GM23338 (cell line): ENCODE measurements around the gene DOK7. TPM values are rescaled to one million over a fixed set of nuclear protein-coding genes. Genes with fewer than 3 reads are reported as not detected.
A peak's percentile ranks its signal among the peaks of the same experiment; 100 is the strongest.

Experiments
- ATAC-seq: fragments of 200-7000 bp; cut with Tn5 transposase; 3 replicates; pipeline ENCODE4 v1.9.1; 2020
- DNase-seq: peaks from one replicate; pipeline ENCODE4 v3.0.0-alpha.2; 2015; ENCODE audit warnings: low spot score
- H2AFZ ChIP-seq: fragments of 200-600 bp; sonication (generic); 2 replicates; pipeline ENCODE4 v1.8.0; 2016; ENCODE audit warnings: antibody characterized with exemption, mild to moderate bottlenecking, moderate library complexity
- H3F3A ChIP-seq: fragments of 200-600 bp; sonication (generic); replicated peaks from 2 replicates; pipeline ENCODE4 v1.8.0; 2017; ENCODE audit warnings: antibody characterized with exemption, mixed run types, low read depth
- H3K27ac ChIP-seq: fragments of 200-600 bp; sonication (generic); 2 replicates; pipeline ENCODE4 v1.6.1; 2016; ENCODE audit warnings: low read depth
- H3K27me3 ChIP-seq: fragments of 200-600 bp; sonication (generic); 2 replicates; pipeline ENCODE4 v1.8.0; 2016; ENCODE audit warnings: mild to moderate bottlenecking, mixed run types, moderate library complexity; ENCODE audit not compliant: insufficient read depth
- H3K36me3 ChIP-seq: fragments of 200-600 bp; sonication (generic); 2 replicates; pipeline ENCODE4 v1.8.0; 2016; ENCODE audit warnings: mild to moderate bottlenecking; ENCODE audit not compliant: insufficient read depth
- H3K4me1 ChIP-seq: fragments of 200-600 bp; sonication (generic); 2 replicates; pipeline ENCODE4 v1.8.0; 2016; ENCODE audit warnings: mild to moderate bottlenecking, moderate library complexity; ENCODE audit not compliant: insufficient read depth
- H3K4me2 ChIP-seq: fragments of 200-600 bp; sonication (generic); 2 replicates; pipeline ENCODE4 v1.7.1; 2017; ENCODE audit warnings: mixed run types
- H3K4me3 ChIP-seq: fragments of 200-600 bp; sonication (generic); 2 replicates; pipeline ENCODE4 v1.6.1; 2016; ENCODE audit warnings: mixed run types
- H3K79me2 ChIP-seq: fragments of 200-600 bp; sonication (generic); replicated peaks from 2 replicates; pipeline ENCODE4 v1.8.0; 2017; ENCODE audit warnings: mild to moderate bottlenecking; ENCODE audit not compliant: insufficient read depth
- H3K9me2 ChIP-seq: fragments of 200-600 bp; sonication (generic); 2 replicates; pipeline ENCODE4 v1.8.0; 2017; ENCODE audit not compliant: insufficient read depth
- H4K20me1 ChIP-seq: fragments of 200-600 bp; sonication (generic); replicated peaks from 2 replicates; pipeline ENCODE4 v1.8.0; 2017; ENCODE audit warnings: mild to moderate bottlenecking; ENCODE audit not compliant: insufficient read depth
- H3K27ac Mint-ChIP-seq: 2 replicates; pipeline ENCODE4 v1.8.0; 2020; ENCODE audit warnings: inconsistent platforms, mild to moderate bottlenecking, moderate library complexity, mixed read lengths
- H3K27me3 Mint-ChIP-seq: 3 replicates; pipeline ENCODE4 v1.8.0; 2022; ENCODE audit warnings: low read depth, mild to moderate bottlenecking, moderate library complexity, mixed read lengths, inconsistent platforms; ENCODE audit not compliant: insufficient read depth, poor library complexity
- H3K36me3 Mint-ChIP-seq: 3 replicates; pipeline ENCODE4 v1.8.0; 2021; ENCODE audit warnings: low read depth, mild to moderate bottlenecking, inconsistent platforms, moderate library complexity, mixed read lengths
- H3K4me1 Mint-ChIP-seq: 3 replicates; pipeline ENCODE4 v1.8.0; 2020; ENCODE audit warnings: mild to moderate bottlenecking, inconsistent platforms, mixed read lengths
- H3K4me3 Mint-ChIP-seq: 3 replicates; pipeline ENCODE4 v1.8.0; 2021; ENCODE audit warnings: moderate library complexity, mild to moderate bottlenecking, inconsistent platforms, mixed read lengths
- H3K9me3 Mint-ChIP-seq: 3 replicates; pipeline ENCODE4 v1.8.0; 2020; ENCODE audit warnings: moderate library complexity, mild to moderate bottlenecking, inconsistent platforms, mixed read lengths
- CREB1 ChIP-seq: fragments of 250-450 bp; sonication (Bioruptor Pico); IDR thresholded peaks from 2 replicates; pipeline ENCODE4 v1.5.0; 2020; ENCODE audit warnings: low read depth, mild to moderate bottlenecking, moderate library complexity
- ETS1 ChIP-seq: IDR thresholded peaks from 2 replicates; pipeline ENCODE4 v1.6.1; 2016; ENCODE audit warnings: antibody characterized with exemption
- EZH2 ChIP-seq: fragments of 200-600 bp; sonication (generic); IDR thresholded peaks from one replicate; pipeline ENCODE4 v1.8.0; 2017; ENCODE audit warnings: antibody characterized with exemption, mild to moderate bottlenecking, low read depth; ENCODE audit not compliant: unreplicated experiment
- NANOG ChIP-seq: IDR thresholded peaks from 2 replicates; pipeline ENCODE4 v1.6.1; 2016; ENCODE audit warnings: antibody characterized with exemption, borderline replicate concordance
- POLR2AphosphoS5 ChIP-seq: IDR thresholded peaks from 2 replicates; pipeline ENCODE4 v1.6.1; 2016; ENCODE audit warnings: antibody characterized with exemption, low read depth
- REST ChIP-seq: IDR thresholded peaks from one replicate; pipeline ENCODE4 v1.6.1; 2018; ENCODE audit warnings: antibody characterized with exemption; ENCODE audit not compliant: unreplicated experiment
- STAT1 ChIP-seq: IDR thresholded peaks from one replicate; pipeline ENCODE4 v1.6.1; 2016; ENCODE audit warnings: antibody characterized with exemption; ENCODE audit not compliant: unreplicated experiment
- ZNF114 ChIP-seq: fragments of 250-450 bp; sonication (Bioruptor Pico); IDR thresholded peaks from 2 replicates; pipeline ENCODE4 v1.5.0; 2020; ENCODE audit warnings: mild to moderate bottlenecking, moderate library complexity
- polyA plus RNA-seq: library from polyadenylated mRNA; unstranded; fragments of >200 nt; fragmentation: Nextera tagmentation; extraction: Ambion mirVana; gene quantifications from 2 replicates; pipeline ENCODE4 v1.2.1, GENCODE V29; 2016
- total RNA-seq: library from RNA; depleted of rRNA; stranded (reverse); fragments of >200 nt; shearing (Covaris generic); gene quantifications from 2 replicates; pipeline ENCODE4 v1.2.3, GENCODE V29; 2014
- TF ChIP-seq, protein P1 (sequence below), 2 experiments: fragments of 200-600 bp in 1 of 2; sonication (generic) in 1 of 2; conservative IDR thresholded peaks; 2 replicates each; pipeline versions ENCODE4 v1.5.1 to v1.6.1; 2016 to 2017; ENCODE audit warnings: antibody characterized with exemption in 2 of 2, low read depth in 2 of 2, mild to moderate bottlenecking in 2 of 2, moderate library complexity in 1 of 2

Gene DOK7
- total and polyA plus RNA-seq, 2 experiments from 2014 or later, result 0.34 to 0.52 TPM

GRCh38 chr4:3530051-3530450 lies 66.9 kb downstream of the DOK7 start (continued):
- TF ChIP-seq, protein P1, sequence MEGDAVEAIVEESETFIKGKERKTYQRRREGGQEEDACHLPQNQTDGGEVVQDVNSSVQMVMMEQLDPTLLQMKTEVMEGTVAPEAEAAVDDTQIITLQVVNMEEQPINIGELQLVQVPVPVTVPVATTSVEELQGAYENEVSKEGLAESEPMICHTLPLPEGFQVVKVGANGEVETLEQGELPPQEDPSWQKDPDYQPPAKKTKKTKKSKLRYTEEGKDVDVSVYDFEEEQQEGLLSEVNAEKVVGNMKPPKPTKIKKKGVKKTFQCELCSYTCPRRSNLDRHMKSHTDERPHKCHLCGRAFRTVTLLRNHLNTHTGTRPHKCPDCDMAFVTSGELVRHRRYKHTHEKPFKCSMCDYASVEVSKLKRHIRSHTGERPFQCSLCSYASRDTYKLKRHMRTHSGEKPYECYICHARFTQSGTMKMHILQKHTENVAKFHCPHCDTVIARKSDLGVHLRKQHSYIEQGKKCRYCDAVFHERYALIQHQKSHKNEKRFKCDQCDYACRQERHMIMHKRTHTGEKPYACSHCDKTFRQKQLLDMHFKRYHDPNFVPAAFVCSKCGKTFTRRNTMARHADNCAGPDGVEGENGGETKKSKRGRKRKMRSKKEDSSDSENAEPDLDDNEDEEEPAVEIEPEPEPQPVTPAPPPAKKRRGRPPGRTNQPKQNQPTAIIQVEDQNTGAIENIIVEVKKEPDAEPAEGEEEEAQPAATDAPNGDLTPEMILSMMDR (conservative IDR thresholded peaks at IDR 0.05; ENCODE audit: low read depth in 2 of 2), result no peak
- TF ChIP-seq STAT1 (no peak), ZNF114 (no peak), CREB1 (CRISPR knock-in tag) (no peak), REST (no peak), EZH2 (no peak), NANOG (no peak), ETS1 (no peak), POLR2AphosphoS5 (no peak)

DNA sequence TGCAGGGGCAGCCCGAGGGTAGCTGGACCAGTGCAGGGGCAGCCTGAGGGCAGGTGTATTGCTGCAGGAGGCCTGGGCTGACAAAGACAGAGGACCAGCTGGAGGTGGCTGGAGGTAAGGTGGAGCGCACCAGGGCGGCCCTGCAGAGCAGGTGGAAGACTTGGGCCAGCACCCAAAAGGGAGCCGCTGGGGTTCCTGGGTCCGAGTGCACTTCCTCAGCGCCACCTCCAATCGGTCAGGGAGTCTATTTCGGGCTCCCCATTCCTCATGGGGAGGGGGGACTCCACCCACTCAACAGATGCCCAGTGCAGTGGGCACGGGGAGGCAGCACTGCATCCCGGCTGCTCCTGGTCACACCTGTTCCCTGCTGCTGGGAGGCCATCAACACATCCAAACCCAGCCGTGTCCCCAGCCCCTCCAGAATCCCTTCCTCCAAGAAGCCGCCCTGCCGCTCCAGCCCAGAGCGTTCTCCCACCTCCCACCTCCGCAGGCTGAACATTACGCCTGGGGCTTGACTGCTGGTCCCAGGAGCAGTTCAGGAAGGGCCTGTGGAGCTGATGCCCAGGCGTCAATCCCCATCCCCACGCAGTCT lies 67.7 kb downstream of the DOK7 start:
- H3K4me3 Mint-ChIP-seq, result peak overlapping the region; percentile 99
- H3K27me3 ChIP-seq, result peaks cover 20% of the 10 kb centered on the region
- H3K4me2 ChIP-seq, result peak overlapping the region; percentile 96
- H3K4me1 Mint-ChIP-seq, result peaks cover 21% of the 10 kb centered on the region
- peaks cover 12% of the 10 kb centered on the region; the same call in 1 of the 2 replicates for H3K4me1 ChIP-seq
- DNase-seq (no peak), ATAC-seq (no peak)
- peak overlapping the region; percentile 91 for H3K4me3 ChIP-seq
- H3K27me3 Mint-ChIP-seq, result peaks cover 33% of the 10 kb centered on the region
- no peak for TF ChIP-seq CREB1 (CRISPR knock-in tag)
- H3K36me3 Mint-ChIP-seq, result peaks cover 20% of the 10 kb centered on the region
- no peak overlapping the region for H3K27ac Mint-ChIP-seq
- H3K36me3 ChIP-seq, result no peaks in the 10 kb centered on the region
- no peaks in the 10 kb centered on the region for H3K9me2 ChIP-seq
- peaks cover 7% of the 10 kb centered on the region for H3K9me3 Mint-ChIP-seq
- no peak overlapping the region for H2AFZ ChIP-seq
- no peak overlapping the region for H3K27ac ChIP-seq
- H4K20me1 ChIP-seq, result peaks cover 30% of the 10 kb centered on the region
- H3K79me2 ChIP-seq, result peaks cover 45% of the 10 kb centered on the region
- H3F3A ChIP-seq, result no peaks in the 10 kb centered on the region
